GM23248 (cell line): Measurements from ENCODE around the gene NPFFR1. TPM values are rescaled to one million over a fixed set of nuclear protein-coding genes. Genes with fewer than 3 reads are reported as not detected.

ENCODE experiments used
- DNase-seq: peaks from one replicate; pipeline ENCODE4 v3.0.0-alpha.2; 2015
- H2AFZ ChIP-seq: fragments of 200-600 bp; sonication (generic); 2 replicates; pipeline ENCODE4 v1.6.1; 2016; ENCODE audit warnings: antibody characterized with exemption
- H3F3A ChIP-seq: fragments of 200-600 bp; sonication (generic); 2 replicates; pipeline ENCODE4 v1.6.1; 2016; ENCODE audit warnings: mild to moderate bottlenecking, antibody characterized with exemption, mixed run types; ENCODE audit not compliant: insufficient read depth
- H3K27ac ChIP-seq: fragments of 200-600 bp; sonication (generic); 2 replicates; pipeline ENCODE4 v1.5.1; 2016; ENCODE audit warnings: mild to moderate bottlenecking
- H3K27me3 ChIP-seq: fragments of 200-600 bp; sonication (generic); replicated peaks from 2 replicates; pipeline ENCODE4 v1.6.1; 2016; ENCODE audit warnings: mild to moderate bottlenecking; ENCODE audit not compliant: insufficient read depth
- H3K36me3 ChIP-seq: fragments of 200-600 bp; sonication (generic); 2 replicates; pipeline ENCODE4 v1.6.1; 2016; ENCODE audit warnings: low read depth, mild to moderate bottlenecking
- H3K4me1 ChIP-seq: fragments of 200-600 bp; sonication (generic); 2 replicates; pipeline ENCODE4 v1.6.1; 2016; ENCODE audit warnings: mild to moderate bottlenecking; ENCODE audit not compliant: insufficient read depth
- H3K4me2 ChIP-seq: fragments of 200-600 bp; sonication (generic); one replicate; pipeline ENCODE4 v1.6.1; 2016; ENCODE audit warnings: mild to moderate bottlenecking; ENCODE audit not compliant: unreplicated experiment
- H3K4me3 ChIP-seq: fragments of 200-600 bp; sonication (generic); 2 replicates; pipeline ENCODE4 v1.5.1; 2016; ENCODE audit warnings: mild to moderate bottlenecking
- H3K79me2 ChIP-seq: fragments of 200-600 bp; sonication (generic); 2 replicates; pipeline ENCODE4 v1.6.1; 2016; ENCODE audit warnings: mild to moderate bottlenecking; ENCODE audit not compliant: insufficient read depth
- H3K9ac ChIP-seq: fragments of 200-600 bp; sonication (generic); 2 replicates; pipeline ENCODE4 v1.6.1; 2016; ENCODE audit warnings: mild to moderate bottlenecking
- H3K9me2 ChIP-seq: fragments of 200-600 bp; sonication (generic); 2 replicates; pipeline ENCODE4 v1.6.1; 2016; ENCODE audit warnings: mixed run types, mild to moderate bottlenecking, moderate library complexity; ENCODE audit not compliant: insufficient read depth
- H3K9me3 ChIP-seq: fragments of 200-600 bp; sonication (generic); one replicate; pipeline ENCODE4 v1.6.1; 2017; ENCODE audit warnings: low read depth
- H4K20me1 ChIP-seq: fragments of 200-600 bp; sonication (generic); 2 replicates; pipeline ENCODE4 v1.6.0; 2016; ENCODE audit not compliant: insufficient read depth
- EZH2 ChIP-seq: fragments of 200-600 bp; sonication (generic); IDR thresholded peaks from 2 replicates; pipeline ENCODE4 v1.6.1; 2018; ENCODE audit warnings: antibody characterized with exemption, mild to moderate bottlenecking; ENCODE audit not compliant: insufficient read depth, poor library complexity, severe bottlenecking
- EZH2phosphoT487 ChIP-seq: fragments of 200-600 bp; sonication (generic); IDR thresholded peaks from 2 replicates; pipeline ENCODE4 v1.6.1; 2018; ENCODE audit warnings: antibody characterized with exemption, moderate library complexity, mild to moderate bottlenecking, low read depth; ENCODE audit not compliant: insufficient read depth
- WGBS, 2 experiments: methylation state at CpG; one replicate each; pipeline ENCODE4 v1.1.6; 2015 to 2017; ENCODE audit warnings: low lambda C conversion rate in 2 of 2, low coverage in 1 of 2; ENCODE audit errors: missing lambda C conversion rate in 2 of 2; 5-methylcytosine and 5-hydroxymethylcytosine counted together
- in situ Hi-C: fragments of 300-500 bp; cut with MboI; formaldehyde crosslinking; loops from 2 replicates; pipeline ENCODE4 v1.15.0; 2020
- polyA plus RNA-seq: library from polyadenylated mRNA; unstranded; fragments of >200 nt; fragmentation: Nextera tagmentation; extraction: Ambion mirVana; gene quantifications from 2 replicates; pipeline ENCODE4 v1.2.1, GENCODE V29; 2016
- total RNA-seq: library from RNA; depleted of rRNA; stranded (reverse); fragments of >200 nt; shearing (Covaris generic); gene quantifications from 2 replicates; pipeline ENCODE4 v1.2.3, GENCODE V29; 2014

The NPFFR1 gene
- total and polyA plus RNA-seq, 2 experiments from 2014 or later: not detected

- in situ Hi-C loops: no loop called here
These were observed 41.4 kb upstream of the NPFFR1 start for GRCh38 chr10:70324951-70325781.

GRCh38 chr10:70324339-70324861, 40.6 kb upstream of the NPFFR1 start:
- no peaks in the 10 kb centered on the region for H3K9me3 ChIP-seq
- in situ Hi-C loops: no loop called here
- H3K4me1 ChIP-seq: no peaks in the 10 kb centered on the region
- no peaks in the 10 kb centered on the region for H3K79me2 ChIP-seq
- no peak for DNase-seq
- no peak overlapping the region for H3K9ac ChIP-seq
- no peak overlapping the region for H3K4me3 ChIP-seq
- peaks cover 2% of the 10 kb centered on the region; the same call in 1 of the 2 replicates for H3F3A ChIP-seq
- no peaks in the 10 kb centered on the region for H3K36me3 ChIP-seq
- H4K20me1 ChIP-seq: no peaks in the 10 kb centered on the region
- no peaks in the 10 kb centered on the region for H3K27me3 ChIP-seq
- H3K4me2 ChIP-seq: no peak overlapping the region
- H2AFZ ChIP-seq: no peak overlapping the region
- WGBS, 2 experiments: 87 to 88% methylated on average over 10 to 11 of the region's 11 CpGs
- no peak overlapping the region for H3K27ac ChIP-seq
- H3K9me2 ChIP-seq: no peaks in the 10 kb centered on the region
- TF ChIP-seq EZH2 (no peak), EZH2phosphoT487 (no peak)

More at GRCh38 chr10:70324951-70325781, 41.4 kb upstream of the NPFFR1 start:
- H3K27ac ChIP-seq: no peak overlapping the region
- DNase-seq: no peak
- H3K79me2 ChIP-seq: no peaks in the 10 kb centered on the region
- no peak overlapping the region for H2AFZ ChIP-seq
- no peaks in the 10 kb centered on the region for H3K4me1 ChIP-seq
- no peaks in the 10 kb centered on the region for H3K36me3 ChIP-seq
- TF ChIP-seq EZH2 (no peak), EZH2phosphoT487 (no peak)
- no peaks in the 10 kb centered on the region for H3K9me3 ChIP-seq
- H3K9me2 ChIP-seq: no peaks in the 10 kb centered on the region
- H4K20me1 ChIP-seq: no peaks in the 10 kb centered on the region
- H3K4me2 ChIP-seq: no peak overlapping the region
- no peaks in the 10 kb centered on the region for H3K27me3 ChIP-seq
- 77 to 81% methylated on average over 10 of the region's 10 CpGs for WGBS, 2 experiments
- no peak overlapping the region for H3K9ac ChIP-seq
- H3K4me3 ChIP-seq: no peak overlapping the region
- peaks cover 10% of the 10 kb centered on the region; the same call in 1 of the 2 replicates for H3F3A ChIP-seq

GRCh38 chr10:70323697-70324338, 40.0 kb upstream of the NPFFR1 start:
- in situ Hi-C loops: no loop called here
- Histone ChIP-seq H3K9me2 (no peaks in the 10 kb centered on the region), H4K20me1 (no peaks in the 10 kb centered on the region), H3K4me1 (no peaks in the 10 kb centered on the region), H3K27me3 (no peaks in the 10 kb centered on the region), H3K4me2 (no peak overlapping the region), H3K79me2 (no peaks in the 10 kb centered on the region), H2AFZ (no peak overlapping the region), H3K9me3 (no peaks in the 10 kb centered on the region), H3K4me3 (no peak overlapping the region), H3K36me3 (no peaks in the 10 kb centered on the region), H3K9ac (no peak overlapping the region), H3K27ac (no peak overlapping the region), H3F3A (no peaks in the 10 kb centered on the region)
- DNase-seq: no peak
- 85 to 92% methylated on average over 17 to 18 of the region's 18 CpGs for WGBS, 2 experiments
- TF ChIP-seq EZH2phosphoT487 (no peak), EZH2 (no peak)

GRCh38 chr10:70323138-70323696, 39.4 kb upstream of the NPFFR1 start:
- Histone ChIP-seq H3K4me2 (no peak overlapping the region), H3K36me3 (no peaks in the 10 kb centered on the region), H3K79me2 (no peaks in the 10 kb centered on the region), H3K9me3 (no peaks in the 10 kb centered on the region), H3K27ac (no peak overlapping the region), H4K20me1 (no peaks in the 10 kb centered on the region), H3K4me1 (no peaks in the 10 kb centered on the region), H3K9ac (no peak overlapping the region), H3K9me2 (no peaks in the 10 kb centered on the region), H3K4me3 (no peak overlapping the region), H3F3A (no peaks in the 10 kb centered on the region), H2AFZ (no peak overlapping the region), H3K27me3 (no peaks in the 10 kb centered on the region)
- in situ Hi-C loops: no loop called here
- no peak for TF ChIP-seq EZH2phosphoT487
- TF ChIP-seq EZH2: no peak
- 92 to 97% methylated on average over 9 of the region's 9 CpGs for WGBS, 2 experiments
- DNase-seq: no peak
